Right lobe of liver (tissue), 4 donors: ENCODE results near the gene RHCG.

Source experiments
- POLR2A ChIP-seq: fragments of 450-650 bp; IDR thresholded peaks from one replicate; pipeline ENCODE4 v1.6.1; 2017; ENCODE audit warnings: antibody characterized with exemption, mild to moderate bottlenecking
- TF ChIP-seq, protein P1 (sequence below), 4 donors: fragments of 200-600 bp in 3 of 4; fragments of 450-650 bp in 1 of 4; IDR thresholded peaks; one replicate each; pipeline versions ENCODE4 v1.5.1 to v1.8.0; 2016 to 2022; ENCODE audit warnings: antibody characterized with exemption in 4 of 4, mild to moderate bottlenecking in 2 of 4
- donor health status: DM: no; HTN: no; CAD: no.
- donor health status: DM: no; HTN: no; CAD: no.
- donor health status: DM: no; HTN: yes; CAD: no.

DNA sequence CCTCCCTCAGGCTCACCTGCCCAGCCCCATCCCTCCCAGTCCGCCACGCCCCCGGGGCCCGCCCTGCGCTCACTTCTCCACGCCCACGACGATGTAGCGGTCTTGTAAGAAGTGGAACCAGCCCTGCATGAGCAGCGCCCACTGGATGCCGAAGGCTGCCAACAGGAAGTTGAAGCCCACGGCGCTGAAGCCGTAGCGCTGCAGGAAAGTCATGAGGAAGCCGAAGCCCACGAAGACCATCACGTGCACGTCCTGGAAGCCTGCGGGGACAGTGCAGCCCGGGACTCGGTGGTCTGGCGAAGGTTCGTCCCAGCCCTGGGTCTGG, 9.7 kb downstream of the RHCG start:
- TF ChIP-seq POLR2A = no peak
- TF ChIP-seq, protein P1, sequence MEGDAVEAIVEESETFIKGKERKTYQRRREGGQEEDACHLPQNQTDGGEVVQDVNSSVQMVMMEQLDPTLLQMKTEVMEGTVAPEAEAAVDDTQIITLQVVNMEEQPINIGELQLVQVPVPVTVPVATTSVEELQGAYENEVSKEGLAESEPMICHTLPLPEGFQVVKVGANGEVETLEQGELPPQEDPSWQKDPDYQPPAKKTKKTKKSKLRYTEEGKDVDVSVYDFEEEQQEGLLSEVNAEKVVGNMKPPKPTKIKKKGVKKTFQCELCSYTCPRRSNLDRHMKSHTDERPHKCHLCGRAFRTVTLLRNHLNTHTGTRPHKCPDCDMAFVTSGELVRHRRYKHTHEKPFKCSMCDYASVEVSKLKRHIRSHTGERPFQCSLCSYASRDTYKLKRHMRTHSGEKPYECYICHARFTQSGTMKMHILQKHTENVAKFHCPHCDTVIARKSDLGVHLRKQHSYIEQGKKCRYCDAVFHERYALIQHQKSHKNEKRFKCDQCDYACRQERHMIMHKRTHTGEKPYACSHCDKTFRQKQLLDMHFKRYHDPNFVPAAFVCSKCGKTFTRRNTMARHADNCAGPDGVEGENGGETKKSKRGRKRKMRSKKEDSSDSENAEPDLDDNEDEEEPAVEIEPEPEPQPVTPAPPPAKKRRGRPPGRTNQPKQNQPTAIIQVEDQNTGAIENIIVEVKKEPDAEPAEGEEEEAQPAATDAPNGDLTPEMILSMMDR (IDR thresholded peaks at IDR 0.05) = no peak
